ENCODE measurements around the gene STPG1. TPM values are rescaled to one million over a fixed set of nuclear protein-coding genes. Genes with fewer than 3 reads are reported as not detected.

Gene STPG1
- polyA plus RNA-seq, 1 donor, result 12.2 TPM

DNA sequence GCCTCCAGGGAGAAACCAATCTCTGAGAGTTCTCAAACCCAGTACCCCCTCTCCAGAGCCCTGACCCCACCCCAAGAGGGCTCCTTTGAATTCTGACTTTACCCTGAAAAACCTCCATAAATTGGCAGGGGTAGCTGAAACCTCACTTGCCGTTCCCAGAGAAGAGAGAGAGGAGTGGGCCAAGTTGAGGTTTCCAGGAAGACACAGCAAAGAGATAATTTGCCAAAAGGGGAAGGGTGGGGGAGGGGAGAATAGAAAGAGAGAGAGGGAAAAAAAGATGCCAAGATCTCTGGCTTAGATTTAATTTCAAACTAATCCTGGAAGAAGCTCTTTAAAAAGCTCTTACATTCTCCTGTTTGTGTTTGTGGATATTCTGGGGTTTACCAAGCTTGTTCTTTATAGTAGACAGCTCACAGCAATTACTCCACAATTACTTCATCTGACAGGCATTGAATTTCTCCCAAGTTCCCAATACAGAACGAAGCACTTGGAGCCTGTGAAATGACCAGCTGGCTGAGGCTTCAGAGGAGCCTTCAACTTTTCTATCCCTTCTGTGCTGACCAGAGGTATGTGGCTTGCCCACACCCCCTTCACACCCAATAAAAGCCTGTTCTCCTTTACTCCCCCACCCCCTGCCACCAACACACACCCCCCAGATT, 95.5 kb downstream of the STPG1 start:
- no peak for DNase-seq

GRCh38 chr1:24317081-24317480, 96.5 kb downstream of the STPG1 start:
- DNase-seq, result no peak

DNA sequence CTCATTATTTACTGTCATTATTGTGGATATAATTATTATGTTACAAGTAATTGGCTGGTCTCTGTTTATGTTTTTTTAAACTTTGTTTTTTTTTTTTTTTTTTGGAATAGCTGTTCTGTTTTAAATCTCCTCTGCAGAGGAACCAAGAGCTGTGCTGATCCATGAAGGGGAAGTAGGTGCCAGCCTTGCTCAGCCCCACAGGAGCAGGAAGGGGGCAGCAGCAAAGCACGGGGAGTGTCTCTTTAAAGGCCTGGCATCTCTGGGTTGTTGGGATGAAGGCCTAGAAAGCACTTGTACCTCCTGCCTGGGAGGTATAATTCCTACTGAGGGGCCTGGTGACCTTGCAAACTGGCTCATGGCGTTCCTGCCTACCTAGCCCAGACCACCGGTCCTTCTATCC, 96.9 kb downstream of the STPG1 start:
- DNase-seq, result no peak

- no peak for DNase-seq
Measured at GRCh38 chr1:24315391-24315790, 98.2 kb downstream of the STPG1 start.

- DNase-seq, result no peak
Measured at GRCh38 chr1:24311741-24312140, 101.8 kb downstream of the STPG1 start.

DNA sequence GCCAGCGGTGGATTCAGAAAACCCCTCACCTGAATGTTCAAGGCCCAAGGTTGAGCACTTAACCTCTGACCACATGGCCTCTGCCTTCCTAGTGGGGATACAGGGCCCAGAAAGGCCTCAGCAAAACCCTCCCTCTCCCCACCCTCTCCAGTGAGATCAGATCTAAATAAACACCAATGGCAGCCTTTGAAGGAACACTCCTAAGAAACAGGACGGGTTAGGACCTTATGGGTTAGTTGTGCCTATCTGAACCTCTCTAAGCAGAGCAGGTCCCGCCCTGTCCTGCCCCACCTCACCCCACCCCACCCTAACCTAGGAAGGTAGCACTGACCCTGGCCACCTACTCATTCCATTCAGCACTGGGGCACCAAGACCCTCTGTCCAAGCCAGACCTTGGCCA, 102.3 kb downstream of the STPG1 start:
- DNase-seq, result no peak

GRCh38 chr1:24309762-24310485, 103.7 kb downstream of the STPG1 start:
- no peak for DNase-seq

- no peak for DNase-seq
Measured at GRCh38 chr1:24308365-24309015, 105.1 kb downstream of the STPG1 start.

Other genes starting within 250 kb of the STPG1 start
- 3.5 TPM for gene IFNLR1, start 226.5 kb downstream of the STPG1 start, polyA plus RNA-seq (ENCODE audit: insufficient read length)
- gene GRHL3, start 94.4 kb downstream of the STPG1 start, polyA plus RNA-seq (ENCODE audit: insufficient read length), result 4.6 TPM
- 23.3 TPM for gene NIPAL3, start 2.0 kb upstream of the STPG1 start, polyA plus RNA-seq (ENCODE audit: insufficient read length)
- 10.3 TPM for gene RCAN3, start 89.1 kb upstream of the STPG1 start, polyA plus RNA-seq (ENCODE audit: insufficient read length)
- 0.80 TPM for gene NCMAP, start 142.3 kb upstream of the STPG1 start, polyA plus RNA-seq (ENCODE audit: insufficient read length)
- gene SRRM1, start 229.5 kb upstream of the STPG1 start, polyA plus RNA-seq (ENCODE audit: insufficient read length), result 200 TPM